ENCODE data around the gene THAP7. TPM values are rescaled to one million over a fixed set of nuclear protein-coding genes. Genes with fewer than 3 reads are reported as not detected.

The THAP7 gene
- total and polyA plus RNA-seq, 9 of the 15 experiments (the other 6 are each of a cell fraction or from before 2014, with no cell fraction given): 7.9 to 263 (median 84.1) TPM

DNA sequence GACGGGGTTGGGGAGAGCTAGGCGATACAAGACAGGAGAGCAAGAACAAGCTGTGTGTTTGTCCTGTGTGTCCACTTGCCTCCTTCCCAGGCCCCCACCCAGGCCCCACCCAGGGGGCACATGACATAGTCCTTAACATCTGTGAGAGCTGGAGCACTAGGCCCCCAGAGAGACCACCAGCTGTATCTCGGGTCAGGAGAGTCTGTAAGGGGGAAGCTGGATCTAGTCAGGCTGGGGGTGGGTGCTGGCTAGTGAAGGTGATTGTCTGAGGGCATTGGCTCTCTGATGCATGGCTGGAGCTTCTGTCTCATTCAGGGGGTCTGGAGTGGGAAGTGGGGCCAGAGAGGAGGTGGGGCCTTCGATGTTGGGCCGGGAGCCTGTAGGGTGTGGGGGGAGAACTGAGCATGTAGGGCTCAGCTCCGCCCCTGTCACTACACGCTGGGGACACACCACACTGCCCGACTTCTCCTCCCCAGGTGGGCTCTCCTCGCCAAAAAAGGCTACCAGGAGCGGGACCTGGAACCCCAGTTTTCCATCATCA is 13.6 kb upstream of the THAP7 start (continued):
- TF ChIP-seq, protein P1, sequence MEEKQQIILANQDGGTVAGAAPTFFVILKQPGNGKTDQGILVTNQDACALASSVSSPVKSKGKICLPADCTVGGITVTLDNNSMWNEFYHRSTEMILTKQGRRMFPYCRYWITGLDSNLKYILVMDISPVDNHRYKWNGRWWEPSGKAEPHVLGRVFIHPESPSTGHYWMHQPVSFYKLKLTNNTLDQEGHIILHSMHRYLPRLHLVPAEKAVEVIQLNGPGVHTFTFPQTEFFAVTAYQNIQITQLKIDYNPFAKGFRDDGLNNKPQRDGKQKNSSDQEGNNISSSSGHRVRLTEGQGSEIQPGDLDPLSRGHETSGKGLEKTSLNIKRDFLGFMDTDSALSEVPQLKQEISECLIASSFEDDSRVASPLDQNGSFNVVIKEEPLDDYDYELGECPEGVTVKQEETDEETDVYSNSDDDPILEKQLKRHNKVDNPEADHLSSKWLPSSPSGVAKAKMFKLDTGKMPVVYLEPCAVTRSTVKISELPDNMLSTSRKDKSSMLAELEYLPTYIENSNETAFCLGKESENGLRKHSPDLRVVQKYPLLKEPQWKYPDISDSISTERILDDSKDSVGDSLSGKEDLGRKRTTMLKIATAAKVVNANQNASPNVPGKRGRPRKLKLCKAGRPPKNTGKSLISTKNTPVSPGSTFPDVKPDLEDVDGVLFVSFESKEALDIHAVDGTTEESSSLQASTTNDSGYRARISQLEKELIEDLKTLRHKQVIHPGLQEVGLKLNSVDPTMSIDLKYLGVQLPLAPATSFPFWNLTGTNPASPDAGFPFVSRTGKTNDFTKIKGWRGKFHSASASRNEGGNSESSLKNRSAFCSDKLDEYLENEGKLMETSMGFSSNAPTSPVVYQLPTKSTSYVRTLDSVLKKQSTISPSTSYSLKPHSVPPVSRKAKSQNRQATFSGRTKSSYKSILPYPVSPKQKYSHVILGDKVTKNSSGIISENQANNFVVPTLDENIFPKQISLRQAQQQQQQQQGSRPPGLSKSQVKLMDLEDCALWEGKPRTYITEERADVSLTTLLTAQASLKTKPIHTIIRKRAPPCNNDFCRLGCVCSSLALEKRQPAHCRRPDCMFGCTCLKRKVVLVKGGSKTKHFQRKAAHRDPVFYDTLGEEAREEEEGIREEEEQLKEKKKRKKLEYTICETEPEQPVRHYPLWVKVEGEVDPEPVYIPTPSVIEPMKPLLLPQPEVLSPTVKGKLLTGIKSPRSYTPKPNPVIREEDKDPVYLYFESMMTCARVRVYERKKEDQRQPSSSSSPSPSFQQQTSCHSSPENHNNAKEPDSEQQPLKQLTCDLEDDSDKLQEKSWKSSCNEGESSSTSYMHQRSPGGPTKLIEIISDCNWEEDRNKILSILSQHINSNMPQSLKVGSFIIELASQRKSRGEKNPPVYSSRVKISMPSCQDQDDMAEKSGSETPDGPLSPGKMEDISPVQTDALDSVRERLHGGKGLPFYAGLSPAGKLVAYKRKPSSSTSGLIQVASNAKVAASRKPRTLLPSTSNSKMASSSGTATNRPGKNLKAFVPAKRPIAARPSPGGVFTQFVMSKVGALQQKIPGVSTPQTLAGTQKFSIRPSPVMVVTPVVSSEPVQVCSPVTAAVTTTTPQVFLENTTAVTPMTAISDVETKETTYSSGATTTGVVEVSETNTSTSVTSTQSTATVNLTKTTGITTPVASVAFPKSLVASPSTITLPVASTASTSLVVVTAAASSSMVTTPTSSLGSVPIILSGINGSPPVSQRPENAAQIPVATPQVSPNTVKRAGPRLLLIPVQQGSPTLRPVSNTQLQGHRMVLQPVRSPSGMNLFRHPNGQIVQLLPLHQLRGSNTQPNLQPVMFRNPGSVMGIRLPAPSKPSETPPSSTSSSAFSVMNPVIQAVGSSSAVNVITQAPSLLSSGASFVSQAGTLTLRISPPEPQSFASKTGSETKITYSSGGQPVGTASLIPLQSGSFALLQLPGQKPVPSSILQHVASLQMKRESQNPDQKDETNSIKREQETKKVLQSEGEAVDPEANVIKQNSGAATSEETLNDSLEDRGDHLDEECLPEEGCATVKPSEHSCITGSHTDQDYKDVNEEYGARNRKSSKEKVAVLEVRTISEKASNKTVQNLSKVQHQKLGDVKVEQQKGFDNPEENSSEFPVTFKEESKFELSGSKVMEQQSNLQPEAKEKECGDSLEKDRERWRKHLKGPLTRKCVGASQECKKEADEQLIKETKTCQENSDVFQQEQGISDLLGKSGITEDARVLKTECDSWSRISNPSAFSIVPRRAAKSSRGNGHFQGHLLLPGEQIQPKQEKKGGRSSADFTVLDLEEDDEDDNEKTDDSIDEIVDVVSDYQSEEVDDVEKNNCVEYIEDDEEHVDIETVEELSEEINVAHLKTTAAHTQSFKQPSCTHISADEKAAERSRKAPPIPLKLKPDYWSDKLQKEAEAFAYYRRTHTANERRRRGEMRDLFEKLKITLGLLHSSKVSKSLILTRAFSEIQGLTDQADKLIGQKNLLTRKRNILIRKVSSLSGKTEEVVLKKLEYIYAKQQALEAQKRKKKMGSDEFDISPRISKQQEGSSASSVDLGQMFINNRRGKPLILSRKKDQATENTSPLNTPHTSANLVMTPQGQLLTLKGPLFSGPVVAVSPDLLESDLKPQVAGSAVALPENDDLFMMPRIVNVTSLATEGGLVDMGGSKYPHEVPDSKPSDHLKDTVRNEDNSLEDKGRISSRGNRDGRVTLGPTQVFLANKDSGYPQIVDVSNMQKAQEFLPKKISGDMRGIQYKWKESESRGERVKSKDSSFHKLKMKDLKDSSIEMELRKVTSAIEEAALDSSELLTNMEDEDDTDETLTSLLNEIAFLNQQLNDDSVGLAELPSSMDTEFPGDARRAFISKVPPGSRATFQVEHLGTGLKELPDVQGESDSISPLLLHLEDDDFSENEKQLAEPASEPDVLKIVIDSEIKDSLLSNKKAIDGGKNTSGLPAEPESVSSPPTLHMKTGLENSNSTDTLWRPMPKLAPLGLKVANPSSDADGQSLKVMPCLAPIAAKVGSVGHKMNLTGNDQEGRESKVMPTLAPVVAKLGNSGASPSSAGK (IDR thresholded peaks at IDR 0.05): no peak
- TF ChIP-seq DPF2 (IDR thresholded peaks at IDR 0.05): no peak
- no peak for TF ChIP-seq ZBTB7A (IDR thresholded peaks at IDR 0.05; ENCODE audit: borderline replicate concordance, control insufficient read depth, low read depth, low read length)
- TF ChIP-seq ZC3H8 (IDR thresholded peaks at IDR 0.05): no peak
- TF ChIP-seq EP300 (IDR thresholded peaks at IDR 0.05; ENCODE audit: low read length): 0 out of 2 replicates have a peak, but pooled peaks have one; percentile 1
- TF ChIP-seq, protein P2, sequence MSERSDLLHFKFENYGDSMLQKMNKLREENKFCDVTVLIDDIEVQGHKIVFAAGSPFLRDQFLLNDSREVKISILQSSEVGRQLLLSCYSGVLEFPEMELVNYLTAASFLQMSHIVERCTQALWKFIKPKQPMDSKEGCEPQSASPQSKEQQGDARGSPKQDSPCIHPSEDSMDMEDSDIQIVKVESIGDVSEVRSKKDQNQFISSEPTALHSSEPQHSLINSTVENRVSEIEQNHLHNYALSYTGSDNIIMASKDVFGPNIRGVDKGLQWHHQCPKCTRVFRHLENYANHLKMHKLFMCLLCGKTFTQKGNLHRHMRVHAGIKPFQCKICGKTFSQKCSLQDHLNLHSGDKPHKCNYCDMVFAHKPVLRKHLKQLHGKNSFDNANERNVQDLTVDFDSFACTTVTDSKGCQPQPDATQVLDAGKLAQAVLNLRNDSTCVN (CRISPR knock-in tag; IDR thresholded peaks at IDR 0.05): peak; percentile 94; the same call in 1 of the 2 replicates
- TF ChIP-seq U2AF2 (optimal IDR thresholded peaks at IDR 0.05; ENCODE audit: low read depth, low read length): no peak
- TF ChIP-seq, protein P3, sequence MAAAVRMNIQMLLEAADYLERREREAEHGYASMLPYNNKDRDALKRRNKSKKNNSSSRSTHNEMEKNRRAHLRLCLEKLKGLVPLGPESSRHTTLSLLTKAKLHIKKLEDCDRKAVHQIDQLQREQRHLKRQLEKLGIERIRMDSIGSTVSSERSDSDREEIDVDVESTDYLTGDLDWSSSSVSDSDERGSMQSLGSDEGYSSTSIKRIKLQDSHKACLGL (CRISPR knock-in tag; IDR thresholded peaks at IDR 0.05; ENCODE audit: borderline replicate concordance, poor library complexity, severe bottlenecking): no peak
- no peak; the same call in 1 of the 2 replicates for TF ChIP-seq ZNF445 (CRISPR knock-in tag; IDR thresholded peaks at IDR 0.05; ENCODE audit: low read depth)
- no peak for TF ChIP-seq HNRNPUL1 (IDR thresholded peaks at IDR 0.05; ENCODE audit: low read length)
- no peak for TF ChIP-seq CCAR2 (IDR thresholded peaks at IDR 0.05; ENCODE audit: low read depth, low read length)
- TF ChIP-seq ZNF311 (CRISPR knock-in tag; IDR thresholded peaks at IDR 0.05): no peak
- TF ChIP-seq SAFB (IDR thresholded peaks at IDR 0.05; ENCODE audit: borderline replicate concordance, low read depth, low read length): no peak
- no peak for TF ChIP-seq BRD9 (IDR thresholded peaks at IDR 0.05; ENCODE audit: low read depth, partially characterized antibody)
- TF ChIP-seq ARNT (IDR thresholded peaks at IDR 0.05): no peak
- no peak for TF ChIP-seq STAG1 (CRISPR knock-in tag; IDR thresholded peaks at IDR 0.05; ENCODE audit: borderline replicate concordance)
